NT2/D1 (cell line): ENCODE data around the gene ENOX1.
A peak's percentile ranks its signal among the peaks of the same experiment; 100 is the strongest.

Experiments used
- DNase-seq: peaks from one replicate; pipeline ENCODE4 v3.0.0-alpha.2; 2011; ENCODE audit warnings: low read depth, low spot score
- H3K27me3 ChIP-seq: 2 replicates; pipeline ENCODE4 v1.6.0; 2011; ENCODE audit warnings: mild to moderate bottlenecking; ENCODE audit not compliant: insufficient read length, insufficient read depth
- H3K36me3 ChIP-seq: 2 replicates; pipeline ENCODE4 v1.6.1; 2011; ENCODE audit warnings: mild to moderate bottlenecking, low read length, mixed read lengths; ENCODE audit not compliant: insufficient read depth, insufficient read length
- H3K4me1 ChIP-seq: 2 replicates; pipeline ENCODE4 v1.5.1; 2011; ENCODE audit not compliant: insufficient read depth, insufficient read length
- H3K4me3 ChIP-seq: 2 replicates; pipeline ENCODE4 v1.5.1; 2011; ENCODE audit warnings: low read depth; ENCODE audit not compliant: insufficient read length
- H3K9ac ChIP-seq: 2 replicates; pipeline ENCODE4 v1.6.0; 2011; ENCODE audit warnings: low read depth; ENCODE audit not compliant: insufficient read length
- H3K9me3 ChIP-seq: 2 replicates; pipeline ENCODE4 v1.5.1; 2011; ENCODE audit warnings: mild to moderate bottlenecking, low read length; ENCODE audit not compliant: insufficient read depth
- SUZ12 ChIP-seq: IDR thresholded peaks from 2 replicates; pipeline ENCODE4 v1.6.1; 2011; ENCODE audit not compliant: insufficient read length, insufficient read depth; ENCODE audit errors: extremely low read depth
- YY1 ChIP-seq: IDR thresholded peaks from 2 replicates; pipeline ENCODE4 v1.6.1; 2011; ENCODE audit not compliant: insufficient read length, insufficient read depth
- ZNF274 ChIP-seq: IDR thresholded peaks from 2 replicates; pipeline ENCODE4 v1.6.1; 2011; ENCODE audit warnings: mild to moderate bottlenecking, low read depth, low read length

ENOX1 gene

DNA sequence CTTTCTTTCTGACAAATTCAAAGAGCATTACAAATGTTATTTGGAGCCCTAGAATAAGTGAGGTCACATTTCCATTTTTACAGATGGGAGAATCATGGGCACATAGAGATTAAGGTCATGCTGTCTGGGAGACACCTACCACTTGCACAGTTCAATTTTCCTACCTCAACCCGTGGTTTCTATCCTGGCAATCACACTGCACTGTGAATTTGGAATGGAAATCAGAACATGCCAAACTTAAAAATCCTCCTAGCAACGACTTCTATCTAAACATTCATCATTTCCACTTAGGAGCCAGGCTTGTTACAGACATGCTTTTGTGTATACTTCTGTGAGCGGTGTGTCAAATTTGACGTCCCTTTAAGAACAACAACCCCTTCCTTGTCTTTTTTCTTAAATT lies 511.9 kb downstream of the ENOX1 start:
- Histone ChIP-seq H3K9me3 (no peaks in the 10 kb centered on the region), H3K4me3 (no peak overlapping the region), H3K9ac (no peak overlapping the region), H3K4me1 (no peaks in the 10 kb centered on the region), H3K27me3 (no peaks in the 10 kb centered on the region), H3K36me3 (no peaks in the 10 kb centered on the region)
- TF ChIP-seq SUZ12 (no peak), YY1 (no peak), ZNF274 (no peak)
- DNase-seq: no peak

DNA sequence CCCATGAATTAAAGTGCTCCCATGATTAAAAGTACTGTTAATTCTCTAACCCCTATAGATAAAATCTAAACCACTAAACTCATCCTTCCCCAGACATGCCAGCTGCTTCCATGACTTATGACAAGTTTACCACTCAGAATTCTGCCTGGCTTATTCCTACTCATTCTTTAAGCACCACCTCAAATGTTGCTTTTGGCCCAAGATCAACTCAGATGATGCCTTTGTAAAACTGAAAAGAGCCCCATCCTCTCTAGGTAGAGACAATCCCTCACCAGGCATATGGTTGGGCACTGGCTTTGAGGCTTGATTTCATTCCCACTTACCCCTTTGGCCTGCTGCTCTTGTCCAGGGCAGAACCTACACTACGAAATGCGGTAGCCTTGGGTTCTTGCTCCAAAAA lies 513.4 kb downstream of the ENOX1 start:
- Histone ChIP-seq H3K4me3 (no peak overlapping the region), H3K4me1 (no peaks in the 10 kb centered on the region), H3K36me3 (no peaks in the 10 kb centered on the region), H3K9ac (no peak overlapping the region), H3K9me3 (no peaks in the 10 kb centered on the region), H3K27me3 (no peaks in the 10 kb centered on the region)
- DNase-seq: no peak
- TF ChIP-seq YY1 (no peak), ZNF274 (no peak), SUZ12 (no peak)

DNA sequence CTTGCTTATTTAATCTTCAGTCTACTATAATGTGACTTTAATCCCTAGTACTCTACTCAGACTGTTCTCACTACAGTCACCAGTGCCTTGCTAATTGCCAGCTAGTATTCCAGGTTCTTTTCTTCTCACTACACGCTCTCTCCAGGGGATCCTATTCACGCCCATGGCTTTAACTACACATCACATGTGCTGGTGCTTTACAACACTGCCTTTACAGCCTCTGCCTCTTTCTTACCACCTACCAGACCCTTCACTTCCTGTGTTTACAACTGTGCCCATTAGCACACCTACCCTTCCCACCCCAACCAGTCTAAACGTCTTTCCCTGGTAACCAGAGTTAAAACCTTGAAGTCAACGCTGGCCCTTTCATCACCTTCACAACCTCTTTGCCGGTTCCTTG lies 513.9 kb downstream of the ENOX1 start:
- no peak overlapping the region for H3K4me3 ChIP-seq
- no peaks in the 10 kb centered on the region for H3K36me3 ChIP-seq
- no peaks in the 10 kb centered on the region for H3K4me1 ChIP-seq
- no peaks in the 10 kb centered on the region for H3K9me3 ChIP-seq
- H3K9ac ChIP-seq: no peak overlapping the region
- H3K27me3 ChIP-seq: no peaks in the 10 kb centered on the region
- DNase-seq: no peak
- TF ChIP-seq SUZ12: no peak

DNA sequence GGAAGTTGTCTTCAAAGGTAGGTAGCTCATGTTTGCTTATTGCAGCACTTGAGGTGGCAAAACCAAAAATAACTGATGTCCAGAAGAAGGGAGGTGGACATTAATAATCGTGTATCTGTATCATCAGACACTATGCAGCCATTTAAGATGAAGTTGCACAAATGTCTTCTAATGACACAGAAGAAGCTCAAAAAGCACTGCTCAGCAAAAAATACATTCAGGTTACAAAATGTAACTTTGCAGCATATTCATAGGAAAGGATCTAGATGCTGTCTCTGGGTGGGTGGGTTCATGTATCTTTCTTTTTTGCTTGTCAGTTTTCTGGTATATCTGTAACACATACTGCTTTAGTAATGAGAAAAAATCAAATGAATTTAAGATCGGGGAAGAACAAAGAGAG lies 515.6 kb downstream of the ENOX1 start:
- no peak for TF ChIP-seq YY1
- TF ChIP-seq SUZ12: no peak
- no peak for TF ChIP-seq ZNF274
- DNase-seq: no peak
- H3K9ac ChIP-seq: no peak overlapping the region

DNA sequence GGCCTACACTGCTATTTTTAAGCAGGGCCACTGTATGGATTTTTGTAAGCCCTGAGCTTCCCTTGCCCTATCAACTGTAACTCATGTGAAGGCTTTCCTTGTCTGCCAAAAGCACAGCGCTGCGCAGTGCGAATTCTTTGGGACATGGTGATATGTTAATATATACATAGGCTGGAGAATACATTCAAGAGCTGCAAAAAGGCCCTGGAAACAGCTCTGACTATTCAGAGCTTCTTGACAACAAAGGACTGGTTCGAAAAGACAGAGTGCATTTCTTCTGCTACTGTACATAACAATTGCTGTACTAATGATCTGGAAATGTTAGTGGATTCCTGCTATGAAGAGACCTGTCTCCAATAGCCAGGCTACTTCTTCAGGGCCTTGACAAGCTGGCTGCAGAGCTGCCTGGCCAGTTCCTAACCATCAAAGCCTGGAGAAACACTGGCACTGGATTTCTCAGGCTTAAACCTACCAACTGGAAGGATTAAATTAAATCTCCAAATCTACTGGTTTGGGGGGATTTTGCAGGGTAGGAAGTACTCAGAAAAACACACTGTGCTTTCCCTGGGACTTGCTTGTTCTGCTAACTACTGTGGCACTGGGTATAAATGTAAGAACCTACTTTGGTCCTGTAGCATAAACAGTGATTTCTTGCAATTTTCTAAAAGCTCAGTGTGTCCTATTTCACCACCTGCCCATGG lies 516.5 kb downstream of the ENOX1 start:
- Histone ChIP-seq H3K27me3 (no peaks in the 10 kb centered on the region), H3K9me3 (no peaks in the 10 kb centered on the region), H3K36me3 (no peaks in the 10 kb centered on the region), H3K4me3 (no peak overlapping the region), H3K9ac (no peak overlapping the region), H3K4me1 (no peaks in the 10 kb centered on the region)
- no peak for TF ChIP-seq ZNF274
- DNase-seq: peak; percentile 6

More for the DNA sequence above, 515.6 kb downstream of the ENOX1 start:
- Histone ChIP-seq H3K4me1 (no peaks in the 10 kb centered on the region), H3K36me3 (no peaks in the 10 kb centered on the region), H3K27me3 (no peaks in the 10 kb centered on the region), H3K9me3 (no peaks in the 10 kb centered on the region), H3K4me3 (no peak overlapping the region)

DNA sequence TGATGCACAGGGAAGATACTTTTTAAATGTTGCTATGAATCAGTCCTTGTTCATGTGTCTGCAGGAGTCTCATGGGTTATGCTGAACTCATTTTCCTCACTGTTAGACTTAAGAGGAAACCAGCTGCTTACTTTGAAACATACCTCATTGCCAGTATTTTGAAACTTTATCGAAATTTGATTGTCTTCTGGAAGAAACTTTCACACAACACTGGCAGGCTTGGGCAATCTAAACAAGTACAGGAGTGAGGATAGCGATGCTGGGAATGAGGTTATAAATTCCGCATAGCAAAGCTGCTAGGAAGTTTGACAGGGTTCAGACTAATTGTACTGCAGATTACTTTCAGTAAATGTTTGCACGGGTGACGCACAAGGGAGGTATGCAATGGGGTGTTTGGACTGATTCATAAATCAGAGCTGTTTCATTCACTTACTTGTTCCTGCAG lies 517.7 kb downstream of the ENOX1 start:
- no peaks in the 10 kb centered on the region for H3K36me3 ChIP-seq
- H3K9me3 ChIP-seq: no peaks in the 10 kb centered on the region
- no peak for DNase-seq
- H3K4me3 ChIP-seq: no peak overlapping the region
- H3K27me3 ChIP-seq: no peaks in the 10 kb centered on the region
- no peak overlapping the region for H3K9ac ChIP-seq
- TF ChIP-seq SUZ12 (no peak), YY1 (no peak), ZNF274 (no peak)
- H3K4me1 ChIP-seq: no peaks in the 10 kb centered on the region

DNA sequence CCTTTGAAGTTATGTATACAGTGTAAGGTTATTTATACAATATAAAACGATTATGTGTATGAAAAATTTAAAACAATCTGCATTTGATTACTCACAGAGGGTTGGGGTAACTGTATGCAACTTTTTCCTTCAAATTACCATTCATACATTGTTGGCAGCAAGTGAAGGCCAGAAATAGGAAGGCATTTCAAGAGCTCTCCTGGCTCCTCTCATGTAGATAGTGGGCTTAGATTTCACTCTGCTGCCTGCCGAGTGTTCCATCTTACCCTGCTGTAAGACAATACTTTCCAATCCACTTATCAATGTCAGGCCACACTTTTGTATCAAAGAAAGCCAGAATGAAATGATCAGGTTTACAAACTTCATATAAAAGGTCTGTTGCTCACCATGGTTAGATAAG lies 518.1 kb downstream of the ENOX1 start:
- DNase-seq: no peak
- H3K9me3 ChIP-seq: no peaks in the 10 kb centered on the region
- no peak overlapping the region for H3K9ac ChIP-seq
- no peaks in the 10 kb centered on the region for H3K36me3 ChIP-seq
- H3K4me1 ChIP-seq: no peaks in the 10 kb centered on the region
- H3K27me3 ChIP-seq: no peaks in the 10 kb centered on the region
- H3K4me3 ChIP-seq: no peak overlapping the region
- no peak for TF ChIP-seq SUZ12
- TF ChIP-seq ZNF274: no peak
- no peak for TF ChIP-seq YY1

DNA sequence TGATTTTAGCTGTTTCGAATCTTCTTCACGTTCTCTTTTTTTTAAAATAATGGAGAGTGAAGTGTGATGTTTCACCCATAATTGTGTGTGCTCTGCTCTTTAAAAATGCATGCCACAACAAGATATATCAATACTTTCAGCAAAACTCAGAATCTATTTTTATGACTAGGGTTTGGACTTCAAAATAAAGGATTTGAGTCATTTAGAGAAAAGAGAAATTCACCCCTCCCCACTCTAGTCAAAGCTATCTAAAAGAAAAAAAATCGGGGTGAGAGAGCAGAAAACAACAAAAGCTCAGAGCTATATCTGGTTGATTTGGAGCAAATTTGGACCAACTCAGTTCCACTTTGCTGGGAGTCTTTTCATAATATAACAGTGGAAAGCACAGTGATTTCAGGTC lies 518.9 kb downstream of the ENOX1 start:
- no peak for TF ChIP-seq ZNF274
- TF ChIP-seq SUZ12: no peak
- TF ChIP-seq YY1: no peak
- Histone ChIP-seq H3K36me3 (no peaks in the 10 kb centered on the region), H3K27me3 (no peaks in the 10 kb centered on the region), H3K4me1 (no peaks in the 10 kb centered on the region), H3K9me3 (no peaks in the 10 kb centered on the region), H3K9ac (no peak overlapping the region), H3K4me3 (no peak overlapping the region)
- no peak for DNase-seq
